CD14-positive monocyte (primary cell): ENCODE data around the gene CDK6. TPM values are rescaled to one million over a fixed set of nuclear protein-coding genes. Genes with fewer than 3 reads are reported as not detected.

Experiments
- DNase-seq, 3 donors: peaks; one replicate each; pipeline ENCODE4 v3.0.0-alpha.2; 2011 to 2022
- H2AFZ ChIP-seq: 2 replicates; pipeline ENCODE4 v1.6.0; 2012; ENCODE audit warnings: mild to moderate bottlenecking, low read depth, low read length, inconsistent platforms; ENCODE audit not compliant: insufficient read depth, poor library complexity, severe bottlenecking
- H3K27ac ChIP-seq, 2 donors: 1 replicate in 1 of 2; 2 replicates in 1 of 2; pipeline ENCODE4 v1.5.1; 2012 to 2013; ENCODE audit warnings: low read length in 2 of 2, control low read depth in 1 of 2, inconsistent platforms in 1 of 2, low read depth in 1 of 2, mild to moderate bottlenecking in 1 of 2
- H3K27me3 ChIP-seq, 2 donors: one replicate each; pipeline versions ENCODE4 v1.6.0 to v1.6.1; 2011 to 2013; ENCODE audit warnings: low read length in 2 of 2; ENCODE audit not compliant: control insufficient read depth in 2 of 2, insufficient read depth in 2 of 2
- H3K36me3 ChIP-seq, 2 donors: replicated peaks in 1 of 2; 1 replicate in 1 of 2; 2 replicates in 1 of 2; pipeline versions ENCODE4 v1.5.1 to v1.6.1; 2012 to 2013; ENCODE audit warnings: low read length in 2 of 2, control low read depth in 1 of 2, inconsistent platforms in 1 of 2, mild to moderate bottlenecking in 1 of 2; ENCODE audit not compliant: insufficient read depth in 2 of 2, control insufficient read depth in 1 of 2
- H3K4me1 ChIP-seq, 2 donors: 1 replicate in 1 of 2; 2 replicates in 1 of 2; pipeline versions ENCODE4 v1.5.1 to v1.6.1; 2012 to 2013; ENCODE audit warnings: low read length in 2 of 2, control low read depth in 1 of 2, inconsistent platforms in 1 of 2, mild to moderate bottlenecking in 1 of 2, moderate library complexity in 1 of 2; ENCODE audit not compliant: insufficient read depth in 2 of 2, control insufficient read depth in 1 of 2
- H3K4me2 ChIP-seq: replicated peaks from 2 replicates; pipeline ENCODE3; 2012; ENCODE audit warnings: low read length, moderate library complexity, mild to moderate bottlenecking; ENCODE audit not compliant: poor library complexity, severe bottlenecking; ENCODE audit errors: extremely low read depth
- H3K4me3 ChIP-seq, 3 experiments: fragments of 200-600 bp in 1 of 3; sonication (generic) in 1 of 3; replicated peaks in 1 of 3; 1 replicate in 2 of 3; 2 replicates in 1 of 3; pipeline ENCODE4 v1.5.1; 2011 to 2013; ENCODE audit warnings: low read length in 3 of 3, mild to moderate bottlenecking in 3 of 3, control low read depth in 2 of 3, low read depth in 2 of 3, inconsistent platforms in 1 of 3, moderate library complexity in 1 of 3
- H3K79me2 ChIP-seq: 2 replicates; pipeline ENCODE4 v1.6.0; 2012; ENCODE audit warnings: mild to moderate bottlenecking, control low read depth, inconsistent platforms, low read length, moderate library complexity; ENCODE audit not compliant: insufficient read depth
- H3K9ac ChIP-seq: 2 replicates; pipeline ENCODE4 v1.6.0; 2017; ENCODE audit warnings: low read length, mild to moderate bottlenecking; ENCODE audit not compliant: insufficient read depth, poor library complexity, severe bottlenecking
- H3K9me3 ChIP-seq, 2 donors: replicated peaks in 1 of 2; 1 replicate in 1 of 2; 2 replicates in 1 of 2; pipeline versions ENCODE4 v1.5.1 to v1.6.1; 2012 to 2013; ENCODE audit warnings: low read length in 2 of 2, control low read depth in 1 of 2; ENCODE audit not compliant: control insufficient read depth in 1 of 2, insufficient read depth in 1 of 2
- H4K20me1 ChIP-seq: 2 replicates; pipeline ENCODE4 v1.6.0; 2012; ENCODE audit warnings: mild to moderate bottlenecking, low read length, control low read depth, moderate library complexity; ENCODE audit not compliant: insufficient read depth
- H3K27ac Mint-ChIP-seq, 7 donors: one replicate each; pipeline ENCODE4 v1.8.0; 2020; ENCODE audit warnings: mild to moderate bottlenecking in 7 of 7, mixed read lengths in 7 of 7, moderate library complexity in 6 of 7, inconsistent platforms in 2 of 7
- H3K27me3 Mint-ChIP-seq, 3 donors: one replicate each; pipeline ENCODE4 v1.8.0; 2021 to 2022; ENCODE audit warnings: low read depth in 3 of 3, mild to moderate bottlenecking in 3 of 3, mixed read lengths in 3 of 3, moderate library complexity in 3 of 3, inconsistent platforms in 1 of 3
- H3K36me3 Mint-ChIP-seq, 2 donors: one replicate each; pipeline ENCODE4 v1.8.0; 2020; ENCODE audit warnings: mixed read lengths in 2 of 2, inconsistent platforms in 1 of 2, mild to moderate bottlenecking in 1 of 2
- H3K4me1 Mint-ChIP-seq: one replicate; pipeline ENCODE4 v1.8.0; 2020; ENCODE audit warnings: mild to moderate bottlenecking, mixed read lengths
- H3K4me3 Mint-ChIP-seq, 2 donors: one replicate each; pipeline ENCODE4 v1.8.0; 2020; ENCODE audit warnings: mild to moderate bottlenecking in 2 of 2, mixed read lengths in 2 of 2, moderate library complexity in 1 of 2
- H3K9me3 Mint-ChIP-seq, 7 donors: one replicate each; pipeline ENCODE4 v1.8.0; 2020 to 2022; ENCODE audit warnings: mixed read lengths in 7 of 7, mild to moderate bottlenecking in 6 of 7, moderate library complexity in 6 of 7, inconsistent platforms in 2 of 7
- CTCF ChIP-seq: fragments of 200-600 bp; IDR thresholded peaks from one replicate; pipeline ENCODE4 v1.8.0; 2022; ENCODE audit warnings: antibody characterized with exemption, mild to moderate bottlenecking
- WGBS: methylation state at CpG from one replicate; pipeline ENCODE4 v1.1.5; 2013; ENCODE audit warnings: missing lambda C conversion rate; ENCODE audit not compliant: insufficient coverage; 5-methylcytosine and 5-hydroxymethylcytosine counted together
- intact Hi-C, 2 donors: fragments of 100-400 bp; cut with micrococcal nuclease; formaldehyde crosslinking; loops; one replicate each; pipeline versions ENCODE4 v1.15.0 to v1.15.1; 2023
- polyA plus RNA-seq, 3 donors: library from polyadenylated mRNA; depleted of rRNA in 1 of 3; unstranded in 2 of 3; stranded (reverse) in 1 of 3; fragments of 300-500 nt in 2 of 3; fragments of >200 nt in 1 of 3; fragmentation: Illumina TruSeq in 2 of 3; gene quantifications; 1 replicate in 2 of 3; 2 replicates in 1 of 3; pipeline ENCODE4 v1.2.3, GENCODE V29; 2012 to 2021

The CDK6 gene
- polyA plus RNA-seq, 3 donors: 3.4 to 4.3 (median 3.8) TPM

- Histone ChIP-seq H3K4me1 (peaks cover under 1 to 5% of the 10 kb centered on the region in 2 donors), H3K27me3 (no peaks in the 10 kb centered on the region), H3K36me3 (no peaks in the 10 kb centered on the region), H3K9ac (no peak overlapping the region), H3K4me3 (no peak overlapping the region), H3K27ac (no peak overlapping the region), H4K20me1 (no peaks in the 10 kb centered on the region), H3K79me2 (peaks cover 10% of the 10 kb centered on the region), H3K9me3 (no peaks in the 10 kb centered on the region), H3K4me2 (no peak overlapping the region), H2AFZ (no peak overlapping the region)
- no peaks in the 10 kb centered on the region for H3K27me3 Mint-ChIP-seq
- H3K4me1 Mint-ChIP-seq: peaks cover 11% of the 10 kb centered on the region
- peaks cover 4 to 9% of the 10 kb centered on the region in 2 donors for H3K36me3 Mint-ChIP-seq
- TF ChIP-seq CTCF: no peak
- intact Hi-C loops: no loop called here
- H3K9me3 Mint-ChIP-seq: peaks cover 0 to 4% (median 0%) of the 10 kb centered on the region in 7 donors
- H3K27ac Mint-ChIP-seq: no peak overlapping the region
- DNase-seq: no peak
- whole genome bisulfite sequencing: no CpG with 5 or more reads among the region's 4 CpGs
- H3K4me3 Mint-ChIP-seq: no peak overlapping the region
Measured at GRCh38 chr7:92773808-92774207, 62.6 kb downstream of the CDK6 start.

GRCh38 chr7:92769844-92770243 lies 66.5 kb downstream of the CDK6 start:
- intact Hi-C loops: no loop called here
- WGBS: no CpG with 5 or more reads among the region's 1 CpG
- H3K36me3 ChIP-seq: no peaks in the 10 kb centered on the region

More at GRCh38 chr7:92769844-92770243, 66.5 kb downstream of the CDK6 start:
- H2AFZ ChIP-seq: no peak overlapping the region
- no peak overlapping the region for H3K27ac Mint-ChIP-seq
- no peak overlapping the region for H3K4me3 Mint-ChIP-seq
- no peaks in the 10 kb centered on the region for H3K4me1 ChIP-seq
- H3K4me3 ChIP-seq: no peak overlapping the region
- no peak for DNase-seq
- no peaks in the 10 kb centered on the region for H3K9me3 ChIP-seq
- H4K20me1 ChIP-seq: no peaks in the 10 kb centered on the region
- H3K27me3 Mint-ChIP-seq: no peaks in the 10 kb centered on the region
- H3K4me2 ChIP-seq: no peak overlapping the region
- peaks cover 4 to 12% of the 10 kb centered on the region in 2 donors for H3K36me3 Mint-ChIP-seq
- no peak for TF ChIP-seq CTCF
- H3K9ac ChIP-seq: no peak overlapping the region
- no peak overlapping the region for H3K27ac ChIP-seq
- peaks cover 25% of the 10 kb centered on the region for H3K4me1 Mint-ChIP-seq
- no peaks in the 10 kb centered on the region for H3K9me3 Mint-ChIP-seq
- no peaks in the 10 kb centered on the region for H3K27me3 ChIP-seq
- H3K79me2 ChIP-seq: peaks cover 3% of the 10 kb centered on the region
